Endodermal cell (in vitro differentiated cells): Measurements from ENCODE around the gene KRTAP9-3. TPM values are rescaled to one million over a fixed set of nuclear protein-coding genes. Genes with fewer than 3 reads are reported as not detected.
"Not testable (repeated sequence)": the region's sequence is repeated elsewhere in the genome, so short reads cannot be mapped to it uniquely, and the experiment has no call there.

Experiments
- DNase-seq: peaks from one replicate; pipeline ENCODE4 v3.0.0-alpha.2; 2017
- H3K27ac ChIP-seq: 2 replicates; pipeline ENCODE4 v1.5.1; 2013; ENCODE audit warnings: mild to moderate bottlenecking, low read depth, low read length, moderate library complexity
- H3K27me3 ChIP-seq: 2 replicates; pipeline ENCODE4 v1.6.1; 2013; ENCODE audit warnings: mild to moderate bottlenecking, low read length, moderate library complexity; ENCODE audit not compliant: insufficient read depth, control insufficient read depth, poor library complexity, severe bottlenecking
- H3K36me3 ChIP-seq: 2 replicates; pipeline ENCODE4 v1.7.0; 2013; ENCODE audit warnings: mild to moderate bottlenecking, low read length, moderate library complexity; ENCODE audit not compliant: control insufficient read depth, insufficient read depth
- H3K4me1 ChIP-seq: one replicate; pipeline ENCODE4 v1.7.0; 2013; ENCODE audit warnings: low read length; ENCODE audit not compliant: control insufficient read depth, insufficient read depth
- H3K4me3 ChIP-seq: 2 replicates; pipeline ENCODE4 v1.5.1; 2013; ENCODE audit warnings: mild to moderate bottlenecking, low read length, moderate library complexity
- H3K9ac ChIP-seq: 2 replicates; pipeline ENCODE4 v1.6.1; 2013; ENCODE audit warnings: mild to moderate bottlenecking, low read length, moderate library complexity; ENCODE audit not compliant: poor library complexity, severe bottlenecking; ENCODE audit errors: extremely low read depth
- H3K9me3 ChIP-seq: 2 replicates; pipeline ENCODE4 v1.6.1; 2013; ENCODE audit warnings: mild to moderate bottlenecking, low read length, moderate library complexity; ENCODE audit not compliant: control insufficient read depth
- H3K27ac Mint-ChIP-seq: 2 replicates; pipeline ENCODE4 v1.8.0; 2020; ENCODE audit warnings: mixed read lengths
- H3K27me3 Mint-ChIP-seq: 2 replicates; pipeline ENCODE4 v1.8.0; 2021; ENCODE audit warnings: mild to moderate bottlenecking, mixed read lengths; ENCODE audit not compliant: insufficient read depth
- H3K36me3 Mint-ChIP-seq: 2 replicates; pipeline ENCODE4 v1.8.0; 2020; ENCODE audit warnings: low read depth, mixed read lengths
- H3K4me1 Mint-ChIP-seq: 2 replicates; pipeline ENCODE4 v1.8.0; 2020; ENCODE audit warnings: mixed read lengths
- H3K4me3 Mint-ChIP-seq: 2 replicates; pipeline ENCODE4 v1.8.0; 2020; ENCODE audit warnings: mild to moderate bottlenecking, moderate library complexity, mixed read lengths
- H3K9me3 Mint-ChIP-seq: 2 replicates; pipeline ENCODE4 v1.8.0; 2020; ENCODE audit warnings: mild to moderate bottlenecking, mixed read lengths
- CTCF ChIP-seq: fragments of 200-600 bp; sonication (generic); conservative IDR thresholded peaks from 2 replicates; pipeline ENCODE4 v1.5.0; 2021; ENCODE audit warnings: antibody characterized with exemption, mild to moderate bottlenecking
- WGBS, 2 experiments: methylation state at CpG; one replicate each; pipeline versions ENCODE4 v1.1.5 to v1.1.7; 2013; ENCODE audit warnings: missing lambda C conversion rate in 2 of 2, mixed read lengths in 1 of 2; ENCODE audit not compliant: insufficient coverage in 1 of 2, insufficient read length in 1 of 2; 5-methylcytosine and 5-hydroxymethylcytosine counted together
- long read RNA-seq, 4 experiments: library from polyadenylated mRNA in 2 of 4; library from RNA in 1 of 4; library from capped mRNA in 1 of 4; stranded (forward) in 3 of 4; unstranded in 1 of 4; transcript quantifications; one replicate each; pipeline ENCODE4 v2.0.0, GENCODE V29; 2020 to 2021; ENCODE audit warnings: inconsistent platforms in 1 of 4
- polyA plus RNA-seq, 2 experiments: library from polyadenylated mRNA; stranded (reverse); fragments of 50-300 nt; gene quantifications; one replicate each; pipeline ENCODE4 v1.2.3, GENCODE V29; 2013
- total RNA-seq, 2 donors: library from RNA; stranded (reverse); fragmentation: NEBNext Ultra II Directional in 1 of 2; extraction: Animal tissue kit (Norgen Biotek cat#: 25700) in 1 of 2; gene quantifications; 2 replicates in 1 of 2; 3 replicates in 1 of 2; pipeline ENCODE4 v1.2.1, GENCODE V29; 2021

Gene KRTAP9-3
- total RNA-seq = not detected
- not detected for polyA plus RNA-seq (2013, experiment 1 of 2)
- not detected for polyA plus RNA-seq (2013, experiment 2 of 2)
- long read RNA-seq, experiment 1 = 0 reads
- long read RNA-seq, experiment 2 = 0 reads
- long read RNA-seq, experiment 3 = 0 reads
- long read RNA-seq, experiment 4 = 0 reads

- not testable (repeated sequence) for H3K9me3 Mint-ChIP-seq, H3K27ac ChIP-seq, H3K36me3 Mint-ChIP-seq, H3K4me1 Mint-ChIP-seq, H3K4me3 ChIP-seq, DNase-seq, H3K9ac ChIP-seq, H3K27me3 ChIP-seq, H3K4me3 Mint-ChIP-seq, H3K36me3 ChIP-seq, H3K27ac Mint-ChIP-seq, H3K9me3 ChIP-seq, H3K4me1 ChIP-seq
- H3K27me3 Mint-ChIP-seq = peaks cover 25% of the 10 kb centered on the region
- 87% methylated on average over 1 of the region's 1 CpG; no CpG with 5 or more reads in 1 of the 2 experiments for WGBS, 2 experiments
Measured at GRCh38 chr17:41232399-41233105, at the start of gene KRTAP9-3. Gene KRTAP9-3 (plus strand): TSS chr17:41232449. CDS start chr17:41232502, 53 bp downstream.

- no peak within 1 kb of the TSS for H3K9ac ChIP-seq
- TF ChIP-seq CTCF = no peak
- Mint-ChIP-seq H3K4me1 (peaks cover 1% of the 10 kb centered on the region), H3K9me3 (no peaks in the 10 kb centered on the region), H3K36me3 (no peaks in the 10 kb centered on the region), H3K4me3 (no peak within 1 kb of the TSS), H3K27ac (no peak within 1 kb of the TSS), H3K27me3 (peaks cover 3% of the 10 kb centered on the region)
- no peak within 1 kb of the TSS for H3K4me3 ChIP-seq
- 80 to 83% methylated on average over 4 to 8 of the region's 9 CpGs for WGBS, 2 experiments
- H3K27me3 ChIP-seq = no peaks in the 10 kb centered on the region
- H3K36me3 ChIP-seq = no peaks in the 10 kb centered on the region
- no peaks in the 10 kb centered on the region for H3K9me3 ChIP-seq
- no peak for DNase-seq
- no peaks in the 10 kb centered on the region for H3K4me1 ChIP-seq
- no peak within 1 kb of the TSS for H3K27ac ChIP-seq
Measured at GRCh38 chr17:41184480-41184961, 47.7 kb upstream of the KRTAP9-3 start, which contains the start of gene KRTAP4-1. Gene KRTAP4-1 (minus strand): TSS chr17:41184911. CDS start chr17:41184854, 57 bp downstream.

- Histone ChIP-seq H3K27me3 (no peaks in the 10 kb centered on the region), H3K36me3 (no peaks in the 10 kb centered on the region), H3K27ac (no peak overlapping the region), H3K9me3 (no peaks in the 10 kb centered on the region), H3K9ac (no peak overlapping the region), H3K4me3 (no peak overlapping the region), H3K4me1 (no peaks in the 10 kb centered on the region)
- Mint-ChIP-seq H3K36me3 (no peaks in the 10 kb centered on the region), H3K9me3 (no peaks in the 10 kb centered on the region), H3K27me3 (peaks cover 3% of the 10 kb centered on the region), H3K27ac (no peak overlapping the region), H3K4me3 (no peak overlapping the region), H3K4me1 (peaks cover 1% of the 10 kb centered on the region)
- DNase-seq = no peak
- 75 to 82% methylated on average over 1 of the region's 1 CpG for WGBS, 2 experiments
- no peak for TF ChIP-seq CTCF
Measured at GRCh38 chr17:41185001-41185400, 47.2 kb upstream of the KRTAP9-3 start.
